ENCODE results near the gene FXYD4.

DNA sequence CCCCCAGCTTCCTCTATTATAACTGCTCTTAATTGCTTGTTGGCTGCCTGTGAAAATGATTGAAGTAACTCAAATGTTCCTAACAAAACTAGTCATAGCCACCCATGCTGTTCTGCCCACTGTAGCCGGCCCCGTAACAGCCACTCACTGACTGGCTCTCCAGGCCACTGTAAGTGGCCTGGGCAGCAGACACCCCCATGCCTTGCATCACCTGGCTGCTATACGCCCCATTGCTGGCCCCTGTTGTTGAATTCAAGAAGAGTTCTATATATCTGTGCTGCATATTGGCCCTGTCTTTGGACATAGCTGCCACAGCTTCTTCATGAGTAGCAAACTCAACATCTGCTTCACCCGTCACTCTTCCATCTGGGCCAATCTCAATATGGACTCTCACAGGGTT lies 15.1 kb downstream of the FXYD4 start:
- no peak for TF ChIP-seq POLR2A (IDR thresholded peaks at IDR 0.05)
- TF ChIP-seq, protein P1, sequence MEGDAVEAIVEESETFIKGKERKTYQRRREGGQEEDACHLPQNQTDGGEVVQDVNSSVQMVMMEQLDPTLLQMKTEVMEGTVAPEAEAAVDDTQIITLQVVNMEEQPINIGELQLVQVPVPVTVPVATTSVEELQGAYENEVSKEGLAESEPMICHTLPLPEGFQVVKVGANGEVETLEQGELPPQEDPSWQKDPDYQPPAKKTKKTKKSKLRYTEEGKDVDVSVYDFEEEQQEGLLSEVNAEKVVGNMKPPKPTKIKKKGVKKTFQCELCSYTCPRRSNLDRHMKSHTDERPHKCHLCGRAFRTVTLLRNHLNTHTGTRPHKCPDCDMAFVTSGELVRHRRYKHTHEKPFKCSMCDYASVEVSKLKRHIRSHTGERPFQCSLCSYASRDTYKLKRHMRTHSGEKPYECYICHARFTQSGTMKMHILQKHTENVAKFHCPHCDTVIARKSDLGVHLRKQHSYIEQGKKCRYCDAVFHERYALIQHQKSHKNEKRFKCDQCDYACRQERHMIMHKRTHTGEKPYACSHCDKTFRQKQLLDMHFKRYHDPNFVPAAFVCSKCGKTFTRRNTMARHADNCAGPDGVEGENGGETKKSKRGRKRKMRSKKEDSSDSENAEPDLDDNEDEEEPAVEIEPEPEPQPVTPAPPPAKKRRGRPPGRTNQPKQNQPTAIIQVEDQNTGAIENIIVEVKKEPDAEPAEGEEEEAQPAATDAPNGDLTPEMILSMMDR (IDR thresholded peaks at IDR 0.05): no peak
